OCI-LY1 (cell line): ENCODE measurements around the gene SORBS1.

ENCODE experiments used
- H2AFZ ChIP-seq: fragments of 200-600 bp; sonication (generic), shearing (Covaris generic); 2 replicates; pipeline ENCODE4 v1.6.0; 2014; ENCODE audit warnings: antibody characterized with exemption, mild to moderate bottlenecking, low read length
- H3F3A ChIP-seq: fragments of 200-600 bp; sonication (generic), shearing (Covaris generic); 2 replicates; pipeline ENCODE4 v1.6.0; 2014; ENCODE audit warnings: mild to moderate bottlenecking, antibody characterized with exemption, low read length, moderate library complexity; ENCODE audit not compliant: insufficient read depth
- H3K27ac ChIP-seq: fragments of 200-600 bp; sonication (generic); 2 replicates; pipeline ENCODE4 v1.5.1; 2014; ENCODE audit warnings: low read length, mixed run types, mild to moderate bottlenecking, low read depth; ENCODE audit not compliant: poor library complexity, severe bottlenecking
- H3K27me3 ChIP-seq: fragments of 200-600 bp; sonication (generic); 2 replicates; pipeline ENCODE4 v1.6.0; 2014; ENCODE audit warnings: antibody characterized with exemption, mild to moderate bottlenecking, low read length, moderate library complexity; ENCODE audit not compliant: insufficient read depth
- H3K36me3 ChIP-seq: fragments of 200-600 bp; sonication (generic); 2 replicates; pipeline ENCODE4 v1.6.1; 2014; ENCODE audit warnings: mild to moderate bottlenecking, antibody characterized with exemption, low read length, moderate library complexity, mixed read lengths; ENCODE audit not compliant: insufficient read depth
- H3K4me1 ChIP-seq: fragments of 200-600 bp; sonication (generic); 2 replicates; pipeline ENCODE4 v1.5.1; 2014; ENCODE audit warnings: mild to moderate bottlenecking, low read length, moderate library complexity; ENCODE audit not compliant: insufficient read depth, severe bottlenecking
- H3K4me2 ChIP-seq: fragments of 200-600 bp; sonication (generic), shearing (Covaris generic); 2 replicates; pipeline ENCODE4 v1.6.1; 2014; ENCODE audit warnings: low read length
- H3K4me3 ChIP-seq: fragments of 200-600 bp; sonication (generic); 2 replicates; pipeline ENCODE4 v1.5.1; 2014; ENCODE audit warnings: low read length, low read depth, mild to moderate bottlenecking, mixed read lengths; ENCODE audit not compliant: poor library complexity, severe bottlenecking
- H3K79me2 ChIP-seq: fragments of 200-600 bp; shearing (Covaris generic); 2 replicates; pipeline ENCODE4 v1.6.1; 2016; ENCODE audit warnings: mixed run types, low read length, mixed read lengths; ENCODE audit not compliant: insufficient read depth
- H3K9ac ChIP-seq: fragments of 200-600 bp; sonication (generic), shearing (Covaris generic); 2 replicates; pipeline ENCODE4 v1.6.1; 2014; ENCODE audit warnings: mild to moderate bottlenecking, low read length, mixed read lengths
- H3K9me2 ChIP-seq: fragments of 200-600 bp; sonication (generic), shearing (Covaris generic); 2 replicates; pipeline ENCODE4 v1.6.1; 2014; ENCODE audit warnings: low read depth, mild to moderate bottlenecking, low read length, mixed read lengths
- H3K9me3 ChIP-seq: fragments of 200-600 bp; shearing (Covaris generic); 2 replicates; pipeline ENCODE4 v1.6.1; 2014; ENCODE audit warnings: low read length, mixed read lengths
- H4K20me1 ChIP-seq: fragments of 200-600 bp; sonication (generic), shearing (Covaris generic); 2 replicates; pipeline ENCODE4 v1.6.0; 2016; ENCODE audit warnings: mild to moderate bottlenecking, low read length; ENCODE audit not compliant: insufficient read depth
- EZH2 ChIP-seq: fragments of 200-600 bp; sonication (generic), shearing (Covaris generic); IDR thresholded peaks from 2 replicates; pipeline ENCODE4 v1.8.0; 2017; ENCODE audit warnings: borderline replicate concordance, mixed run types, mild to moderate bottlenecking, antibody characterized with exemption, low read length, moderate library complexity, mixed read lengths
- TF ChIP-seq, protein P1 (sequence below): fragments of 200-600 bp; sonication (generic), shearing (Covaris generic); IDR thresholded peaks from 2 replicates; pipeline ENCODE4 v1.5.1; 2017; ENCODE audit warnings: mild to moderate bottlenecking, antibody characterized with exemption, low read length, moderate library complexity, mixed read lengths

SORBS1 gene

GRCh38 chr10:95314192-95314918, 246.8 kb downstream of the SORBS1 start:
- Histone ChIP-seq H3K36me3 (no peaks in the 10 kb centered on the region), H3K9me3 (no peaks in the 10 kb centered on the region), H4K20me1 (no peaks in the 10 kb centered on the region), H2AFZ (no peak overlapping the region), H3F3A (no peaks in the 10 kb centered on the region), H3K27ac (no peak overlapping the region), H3K27me3 (no peaks in the 10 kb centered on the region), H3K9me2 (no peaks in the 10 kb centered on the region), H3K4me1 (no peaks in the 10 kb centered on the region), H3K4me3 (no peak overlapping the region), H3K4me2 (no peak overlapping the region), H3K79me2 (no peaks in the 10 kb centered on the region), H3K9ac (no peak overlapping the region)
- no peak for TF ChIP-seq EZH2
- TF ChIP-seq, protein P1, sequence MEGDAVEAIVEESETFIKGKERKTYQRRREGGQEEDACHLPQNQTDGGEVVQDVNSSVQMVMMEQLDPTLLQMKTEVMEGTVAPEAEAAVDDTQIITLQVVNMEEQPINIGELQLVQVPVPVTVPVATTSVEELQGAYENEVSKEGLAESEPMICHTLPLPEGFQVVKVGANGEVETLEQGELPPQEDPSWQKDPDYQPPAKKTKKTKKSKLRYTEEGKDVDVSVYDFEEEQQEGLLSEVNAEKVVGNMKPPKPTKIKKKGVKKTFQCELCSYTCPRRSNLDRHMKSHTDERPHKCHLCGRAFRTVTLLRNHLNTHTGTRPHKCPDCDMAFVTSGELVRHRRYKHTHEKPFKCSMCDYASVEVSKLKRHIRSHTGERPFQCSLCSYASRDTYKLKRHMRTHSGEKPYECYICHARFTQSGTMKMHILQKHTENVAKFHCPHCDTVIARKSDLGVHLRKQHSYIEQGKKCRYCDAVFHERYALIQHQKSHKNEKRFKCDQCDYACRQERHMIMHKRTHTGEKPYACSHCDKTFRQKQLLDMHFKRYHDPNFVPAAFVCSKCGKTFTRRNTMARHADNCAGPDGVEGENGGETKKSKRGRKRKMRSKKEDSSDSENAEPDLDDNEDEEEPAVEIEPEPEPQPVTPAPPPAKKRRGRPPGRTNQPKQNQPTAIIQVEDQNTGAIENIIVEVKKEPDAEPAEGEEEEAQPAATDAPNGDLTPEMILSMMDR, result no peak

DNA sequence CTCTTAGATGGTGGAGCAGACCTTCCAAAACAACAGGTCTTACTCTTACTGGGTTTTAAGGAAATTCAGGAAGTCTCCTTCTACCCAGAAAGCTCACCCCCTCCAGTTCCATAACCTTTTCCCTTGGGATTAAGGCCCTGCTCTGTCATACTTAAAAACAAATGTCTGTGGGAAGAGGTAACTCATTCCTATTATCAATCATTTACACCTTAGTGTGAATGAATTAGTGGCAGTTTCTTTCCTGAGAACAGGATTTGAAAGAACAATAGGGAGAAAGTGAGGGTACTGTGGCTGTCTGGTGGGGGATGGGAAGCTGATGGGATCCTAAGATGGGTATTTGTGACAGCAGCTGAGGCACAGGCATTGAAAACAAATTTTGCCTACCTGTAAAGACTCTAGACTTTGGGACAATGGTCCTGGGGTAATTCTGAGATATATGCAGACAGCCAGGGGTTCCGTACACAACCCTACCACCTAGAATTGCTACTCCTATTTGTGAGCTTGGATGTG, 248.1 kb downstream of the SORBS1 start:
- no peaks in the 10 kb centered on the region for H3K27me3 ChIP-seq
- H3K79me2 ChIP-seq, result no peaks in the 10 kb centered on the region
- H3K27ac ChIP-seq, result no peak overlapping the region
- no peak overlapping the region for H3K9ac ChIP-seq
- TF ChIP-seq EZH2, result no peak
- TF ChIP-seq, protein P1, result no peak
- no peaks in the 10 kb centered on the region for H4K20me1 ChIP-seq
- no peaks in the 10 kb centered on the region for H3F3A ChIP-seq
- H3K4me1 ChIP-seq, result no peaks in the 10 kb centered on the region
- no peak overlapping the region for H2AFZ ChIP-seq
- H3K4me2 ChIP-seq, result no peak overlapping the region
- no peaks in the 10 kb centered on the region for H3K9me2 ChIP-seq
- no peaks in the 10 kb centered on the region for H3K9me3 ChIP-seq
- H3K36me3 ChIP-seq, result no peaks in the 10 kb centered on the region
- H3K4me3 ChIP-seq, result no peak overlapping the region

GRCh38 chr10:95312257-95312656, 248.9 kb downstream of the SORBS1 start:
- H3K9me3 ChIP-seq, result no peaks in the 10 kb centered on the region
- H3K27me3 ChIP-seq, result no peaks in the 10 kb centered on the region
- no peak overlapping the region for H3K4me2 ChIP-seq
- H3K9ac ChIP-seq, result no peak overlapping the region
- no peak overlapping the region for H3K27ac ChIP-seq
- TF ChIP-seq EZH2, result no peak
- TF ChIP-seq, protein P1, result no peak
- no peaks in the 10 kb centered on the region for H3K4me1 ChIP-seq
- no peak overlapping the region for H3K4me3 ChIP-seq
- H3K9me2 ChIP-seq, result no peaks in the 10 kb centered on the region
- no peak overlapping the region for H2AFZ ChIP-seq
- no peaks in the 10 kb centered on the region for H3F3A ChIP-seq
- H4K20me1 ChIP-seq, result no peaks in the 10 kb centered on the region
- H3K36me3 ChIP-seq, result no peaks in the 10 kb centered on the region
- H3K79me2 ChIP-seq, result no peaks in the 10 kb centered on the region
